Measurements from ENCODE around the gene TUBA1C.

DNA sequence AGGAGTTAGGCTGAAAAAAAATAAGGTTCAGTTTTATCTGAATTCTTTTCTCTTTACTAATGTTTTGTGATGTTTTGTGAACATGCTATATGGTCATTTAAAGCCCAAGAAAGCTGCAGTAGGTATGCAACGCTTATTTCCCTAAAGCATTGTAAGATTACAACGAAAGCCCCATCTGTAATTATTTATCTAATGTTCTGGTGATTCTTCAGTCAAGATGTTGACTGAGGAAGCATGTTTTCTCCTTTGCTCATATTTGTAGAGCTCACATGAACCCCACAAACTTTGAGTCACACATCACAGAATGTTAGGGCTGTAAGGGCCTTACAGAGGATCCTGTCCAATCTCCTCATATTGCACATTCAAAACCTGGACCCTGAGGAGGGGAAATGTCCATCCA, 3.2 kb upstream of the TUBA1C start:
- TF ChIP-seq BCL11B (tag by site-specific recombination; IDR thresholded peaks at IDR 0.05; ENCODE audit: low read depth): no peak
- TF ChIP-seq, protein P1, sequence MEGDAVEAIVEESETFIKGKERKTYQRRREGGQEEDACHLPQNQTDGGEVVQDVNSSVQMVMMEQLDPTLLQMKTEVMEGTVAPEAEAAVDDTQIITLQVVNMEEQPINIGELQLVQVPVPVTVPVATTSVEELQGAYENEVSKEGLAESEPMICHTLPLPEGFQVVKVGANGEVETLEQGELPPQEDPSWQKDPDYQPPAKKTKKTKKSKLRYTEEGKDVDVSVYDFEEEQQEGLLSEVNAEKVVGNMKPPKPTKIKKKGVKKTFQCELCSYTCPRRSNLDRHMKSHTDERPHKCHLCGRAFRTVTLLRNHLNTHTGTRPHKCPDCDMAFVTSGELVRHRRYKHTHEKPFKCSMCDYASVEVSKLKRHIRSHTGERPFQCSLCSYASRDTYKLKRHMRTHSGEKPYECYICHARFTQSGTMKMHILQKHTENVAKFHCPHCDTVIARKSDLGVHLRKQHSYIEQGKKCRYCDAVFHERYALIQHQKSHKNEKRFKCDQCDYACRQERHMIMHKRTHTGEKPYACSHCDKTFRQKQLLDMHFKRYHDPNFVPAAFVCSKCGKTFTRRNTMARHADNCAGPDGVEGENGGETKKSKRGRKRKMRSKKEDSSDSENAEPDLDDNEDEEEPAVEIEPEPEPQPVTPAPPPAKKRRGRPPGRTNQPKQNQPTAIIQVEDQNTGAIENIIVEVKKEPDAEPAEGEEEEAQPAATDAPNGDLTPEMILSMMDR (tag by site-specific recombination; IDR thresholded peaks at IDR 0.05): no peak
- TF ChIP-seq ZFP3 (tag by site-specific recombination; IDR thresholded peaks at IDR 0.05; ENCODE audit: low read depth): no peak
- TF ChIP-seq MYNN (tag by site-specific recombination; IDR thresholded peaks at IDR 0.05; ENCODE audit: borderline replicate concordance): no peak
- no peak for TF ChIP-seq YY1 (tag by site-specific recombination; IDR thresholded peaks at IDR 0.05)
- TF ChIP-seq, protein P2, sequence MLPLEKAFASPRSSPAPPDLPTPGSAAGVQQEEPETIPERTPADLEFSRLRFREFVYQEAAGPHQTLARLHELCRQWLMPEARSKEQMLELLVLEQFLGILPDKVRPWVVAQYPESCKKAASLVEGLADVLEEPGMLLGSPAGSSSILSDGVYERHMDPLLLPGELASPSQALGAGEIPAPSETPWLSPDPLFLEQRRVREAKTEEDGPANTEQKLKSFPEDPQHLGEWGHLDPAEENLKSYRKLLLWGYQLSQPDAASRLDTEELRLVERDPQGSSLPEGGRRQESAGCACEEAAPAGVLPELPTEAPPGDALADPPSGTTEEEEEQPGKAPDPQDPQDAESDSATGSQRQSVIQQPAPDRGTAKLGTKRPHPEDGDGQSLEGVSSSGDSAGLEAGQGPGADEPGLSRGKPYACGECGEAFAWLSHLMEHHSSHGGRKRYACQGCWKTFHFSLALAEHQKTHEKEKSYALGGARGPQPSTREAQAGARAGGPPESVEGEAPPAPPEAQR (tag by site-specific recombination; IDR thresholded peaks at IDR 0.05): no peak
- TF ChIP-seq, protein P3, sequence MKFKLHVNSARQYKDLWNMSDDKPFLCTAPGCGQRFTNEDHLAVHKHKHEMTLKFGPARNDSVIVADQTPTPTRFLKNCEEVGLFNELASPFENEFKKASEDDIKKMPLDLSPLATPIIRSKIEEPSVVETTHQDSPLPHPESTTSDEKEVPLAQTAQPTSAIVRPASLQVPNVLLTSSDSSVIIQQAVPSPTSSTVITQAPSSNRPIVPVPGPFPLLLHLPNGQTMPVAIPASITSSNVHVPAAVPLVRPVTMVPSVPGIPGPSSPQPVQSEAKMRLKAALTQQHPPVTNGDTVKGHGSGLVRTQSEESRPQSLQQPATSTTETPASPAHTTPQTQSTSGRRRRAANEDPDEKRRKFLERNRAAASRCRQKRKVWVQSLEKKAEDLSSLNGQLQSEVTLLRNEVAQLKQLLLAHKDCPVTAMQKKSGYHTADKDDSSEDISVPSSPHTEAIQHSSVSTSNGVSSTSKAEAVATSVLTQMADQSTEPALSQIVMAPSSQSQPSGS (tag by site-specific recombination; IDR thresholded peaks at IDR 0.05; ENCODE audit: low read depth): no peak
- TF ChIP-seq ZNF292 (tag by site-specific recombination; IDR thresholded peaks at IDR 0.05; ENCODE audit: borderline replicate concordance, low read depth): no peak
- no peak for TF ChIP-seq SETDB1 (IDR thresholded peaks at IDR 0.05; ENCODE audit: insufficient read length, low read length)
- TF ChIP-seq, protein P4, sequence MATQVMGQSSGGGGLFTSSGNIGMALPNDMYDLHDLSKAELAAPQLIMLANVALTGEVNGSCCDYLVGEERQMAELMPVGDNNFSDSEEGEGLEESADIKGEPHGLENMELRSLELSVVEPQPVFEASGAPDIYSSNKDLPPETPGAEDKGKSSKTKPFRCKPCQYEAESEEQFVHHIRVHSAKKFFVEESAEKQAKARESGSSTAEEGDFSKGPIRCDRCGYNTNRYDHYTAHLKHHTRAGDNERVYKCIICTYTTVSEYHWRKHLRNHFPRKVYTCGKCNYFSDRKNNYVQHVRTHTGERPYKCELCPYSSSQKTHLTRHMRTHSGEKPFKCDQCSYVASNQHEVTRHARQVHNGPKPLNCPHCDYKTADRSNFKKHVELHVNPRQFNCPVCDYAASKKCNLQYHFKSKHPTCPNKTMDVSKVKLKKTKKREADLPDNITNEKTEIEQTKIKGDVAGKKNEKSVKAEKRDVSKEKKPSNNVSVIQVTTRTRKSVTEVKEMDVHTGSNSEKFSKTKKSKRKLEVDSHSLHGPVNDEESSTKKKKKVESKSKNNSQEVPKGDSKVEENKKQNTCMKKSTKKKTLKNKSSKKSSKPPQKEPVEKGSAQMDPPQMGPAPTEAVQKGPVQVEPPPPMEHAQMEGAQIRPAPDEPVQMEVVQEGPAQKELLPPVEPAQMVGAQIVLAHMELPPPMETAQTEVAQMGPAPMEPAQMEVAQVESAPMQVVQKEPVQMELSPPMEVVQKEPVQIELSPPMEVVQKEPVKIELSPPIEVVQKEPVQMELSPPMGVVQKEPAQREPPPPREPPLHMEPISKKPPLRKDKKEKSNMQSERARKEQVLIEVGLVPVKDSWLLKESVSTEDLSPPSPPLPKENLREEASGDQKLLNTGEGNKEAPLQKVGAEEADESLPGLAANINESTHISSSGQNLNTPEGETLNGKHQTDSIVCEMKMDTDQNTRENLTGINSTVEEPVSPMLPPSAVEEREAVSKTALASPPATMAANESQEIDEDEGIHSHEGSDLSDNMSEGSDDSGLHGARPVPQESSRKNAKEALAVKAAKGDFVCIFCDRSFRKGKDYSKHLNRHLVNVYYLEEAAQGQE (tag by site-specific recombination; IDR thresholded peaks at IDR 0.05): no peak
- TF ChIP-seq, protein P5, sequence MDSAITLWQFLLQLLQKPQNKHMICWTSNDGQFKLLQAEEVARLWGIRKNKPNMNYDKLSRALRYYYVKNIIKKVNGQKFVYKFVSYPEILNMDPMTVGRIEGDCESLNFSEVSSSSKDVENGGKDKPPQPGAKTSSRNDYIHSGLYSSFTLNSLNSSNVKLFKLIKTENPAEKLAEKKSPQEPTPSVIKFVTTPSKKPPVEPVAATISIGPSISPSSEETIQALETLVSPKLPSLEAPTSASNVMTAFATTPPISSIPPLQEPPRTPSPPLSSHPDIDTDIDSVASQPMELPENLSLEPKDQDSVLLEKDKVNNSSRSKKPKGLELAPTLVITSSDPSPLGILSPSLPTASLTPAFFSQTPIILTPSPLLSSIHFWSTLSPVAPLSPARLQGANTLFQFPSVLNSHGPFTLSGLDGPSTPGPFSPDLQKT (IDR thresholded peaks at IDR 0.05; ENCODE audit: borderline replicate concordance, low read depth, low read length): no peak
- TF ChIP-seq ZNF76 (tag by site-specific recombination; IDR thresholded peaks at IDR 0.05; ENCODE audit: borderline replicate concordance, low read depth): no peak
